ENCODE measurements around the gene LRP1-AS.
A peak's percentile ranks its signal among the peaks of the same experiment; 100 is the strongest.

The LRP1-AS gene

GRCh38 chr12:57152639-57153038 lies 5.2 kb upstream of the LRP1-AS start:
- H3K4me1 Mint-ChIP-seq = peaks cover 47% of the 10 kb centered on the region
- TF ChIP-seq CTCF (IDR thresholded peaks at IDR 0.05) = no peak
- no peak overlapping the region for H3K4me3 Mint-ChIP-seq
- H3K27ac Mint-ChIP-seq = peak overlapping the region; percentile 64
- H3K27me3 Mint-ChIP-seq (ENCODE audit: low read depth, poor library complexity) = peaks cover 5% of the 10 kb centered on the region
- no peaks in the 10 kb centered on the region for H3K9me3 Mint-ChIP-seq
- DNase-seq = no peak
- peaks cover 68% of the 10 kb centered on the region for H3K36me3 Mint-ChIP-seq (ENCODE audit: low read depth)

GRCh38 chr12:57151741-57152630 lies 4.6 kb upstream of the LRP1-AS start:
- no peak overlapping the region for H3K4me3 Mint-ChIP-seq
- TF ChIP-seq CTCF (IDR thresholded peaks at IDR 0.05) = no peak
- peaks cover 47% of the 10 kb centered on the region for H3K4me1 Mint-ChIP-seq
- no peaks in the 10 kb centered on the region for H3K9me3 Mint-ChIP-seq
- no peak for DNase-seq
- H3K27me3 Mint-ChIP-seq (ENCODE audit: low read depth, poor library complexity) = peaks cover 5% of the 10 kb centered on the region
- peak overlapping the region; percentile 64 for H3K27ac Mint-ChIP-seq
- H3K36me3 Mint-ChIP-seq (ENCODE audit: low read depth) = peaks cover 62% of the 10 kb centered on the region

DNA sequence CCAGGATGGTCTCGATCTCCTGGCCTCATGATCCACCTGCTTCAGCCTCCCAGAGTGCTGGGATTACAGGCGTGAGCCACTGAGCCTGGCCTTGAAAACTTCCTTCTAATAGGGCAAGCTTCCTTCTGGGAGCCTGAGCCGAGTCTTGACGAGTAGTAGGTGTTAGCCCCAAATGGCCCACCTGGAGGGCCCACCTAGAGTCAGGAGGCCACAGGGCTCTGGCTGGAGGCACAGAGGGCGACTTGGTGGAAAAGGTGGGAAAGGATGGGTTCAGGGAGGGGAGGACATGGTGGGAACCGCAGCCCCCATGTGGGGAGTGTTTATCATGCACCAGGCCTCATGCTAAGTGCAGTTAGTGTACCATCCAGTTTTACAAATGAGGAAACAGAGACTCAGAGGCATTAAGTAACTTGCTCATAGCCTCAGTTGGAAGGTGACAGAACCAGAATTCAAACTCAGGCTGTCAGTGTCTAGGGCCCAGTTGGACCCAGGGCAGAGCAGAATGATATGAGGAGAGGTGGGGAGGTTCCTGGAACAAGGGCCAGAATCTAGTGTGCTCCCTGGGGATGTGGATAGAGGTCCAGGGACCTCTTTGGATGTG lies 3.1 kb upstream of the LRP1-AS start:
- no peak for DNase-seq
- no peak overlapping the region for H3K27ac Mint-ChIP-seq
- H3K36me3 Mint-ChIP-seq (ENCODE audit: low read depth) = peaks cover 61% of the 10 kb centered on the region
- no peak overlapping the region for H3K4me3 Mint-ChIP-seq
- peaks cover 5% of the 10 kb centered on the region for H3K27me3 Mint-ChIP-seq (ENCODE audit: low read depth, poor library complexity)
- no peak for TF ChIP-seq CTCF (IDR thresholded peaks at IDR 0.05)
- no peaks in the 10 kb centered on the region for H3K9me3 Mint-ChIP-seq
- peaks cover 58% of the 10 kb centered on the region for H3K4me1 Mint-ChIP-seq

GRCh38 chr12:57149245-57149900 lies 2.0 kb upstream of the LRP1-AS start:
- Mint-ChIP-seq H3K9me3 (no peaks in the 10 kb centered on the region), H3K27ac (peak overlapping the region; percentile 95), H3K4me1 (peaks cover 65% of the 10 kb centered on the region), H3K27me3 (ENCODE audit: low read depth, poor library complexity) (peaks cover 5% of the 10 kb centered on the region), H3K36me3 (ENCODE audit: low read depth) (peaks cover 61% of the 10 kb centered on the region), H3K4me3 (no peak overlapping the region)
- no peak for DNase-seq
- TF ChIP-seq CTCF (IDR thresholded peaks at IDR 0.05) = no peak

DNA sequence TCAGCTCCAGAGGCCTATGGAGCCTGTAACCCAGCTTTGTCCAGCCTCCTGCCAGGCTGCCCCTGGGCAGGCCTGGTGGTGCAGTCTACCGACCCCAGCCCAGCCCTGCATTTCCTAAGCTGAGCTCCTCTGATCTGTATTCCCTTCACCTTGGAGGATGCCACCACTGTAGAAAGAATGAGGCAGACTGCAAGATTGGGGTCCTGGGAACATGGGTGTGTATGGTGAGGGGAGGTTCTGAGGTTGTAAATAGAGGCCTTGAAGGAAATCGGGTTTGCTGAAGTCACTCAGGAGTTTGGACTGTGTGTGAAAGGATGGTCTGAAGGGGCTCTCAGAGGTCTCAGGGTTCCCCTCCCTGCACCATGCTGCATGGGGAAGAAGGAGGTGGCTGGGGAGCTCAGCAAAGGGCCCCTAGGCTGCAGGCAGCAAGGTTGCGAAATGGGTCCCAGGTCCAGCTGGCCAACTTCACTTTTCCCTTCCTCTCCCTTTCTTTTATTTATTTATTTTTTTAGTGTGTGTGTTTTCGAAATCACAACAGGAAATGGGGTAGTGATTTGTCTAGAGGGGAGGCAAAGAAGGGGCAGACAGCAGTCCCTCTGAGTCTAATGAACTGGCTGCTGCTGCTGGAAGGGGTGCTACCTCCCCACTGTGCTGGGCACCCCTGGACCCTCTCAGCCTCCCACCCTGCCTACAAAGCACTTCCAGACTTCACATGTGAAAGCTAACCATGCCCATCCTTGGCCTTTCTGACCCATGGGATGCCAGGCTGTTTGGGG lies 1.2 kb upstream of the LRP1-AS start:
- TF ChIP-seq CTCF (IDR thresholded peaks at IDR 0.05) = no peak
- no peaks in the 10 kb centered on the region for H3K9me3 Mint-ChIP-seq
- DNase-seq = no peak
- H3K27me3 Mint-ChIP-seq (ENCODE audit: low read depth, poor library complexity) = peaks cover 5% of the 10 kb centered on the region
- no peak overlapping the region for H3K4me3 Mint-ChIP-seq
- H3K36me3 Mint-ChIP-seq (ENCODE audit: low read depth) = peaks cover 62% of the 10 kb centered on the region
- H3K4me1 Mint-ChIP-seq = peaks cover 65% of the 10 kb centered on the region
- H3K27ac Mint-ChIP-seq = peak overlapping the region; percentile 95
